Inferior parietal cortex (tissue), 1 donor: ENCODE results near the gene DRAM1.
"Not testable (repeated sequence)": the region's sequence is repeated elsewhere in the genome, so short reads cannot be mapped to it uniquely, and the experiment has no call there.

Experiments used
- DNase-seq: peaks from one replicate; pipeline ENCODE4 v3.0.0-alpha.2; 2016; ENCODE audit errors: extremely low spot score

The DRAM1 gene

DNA sequence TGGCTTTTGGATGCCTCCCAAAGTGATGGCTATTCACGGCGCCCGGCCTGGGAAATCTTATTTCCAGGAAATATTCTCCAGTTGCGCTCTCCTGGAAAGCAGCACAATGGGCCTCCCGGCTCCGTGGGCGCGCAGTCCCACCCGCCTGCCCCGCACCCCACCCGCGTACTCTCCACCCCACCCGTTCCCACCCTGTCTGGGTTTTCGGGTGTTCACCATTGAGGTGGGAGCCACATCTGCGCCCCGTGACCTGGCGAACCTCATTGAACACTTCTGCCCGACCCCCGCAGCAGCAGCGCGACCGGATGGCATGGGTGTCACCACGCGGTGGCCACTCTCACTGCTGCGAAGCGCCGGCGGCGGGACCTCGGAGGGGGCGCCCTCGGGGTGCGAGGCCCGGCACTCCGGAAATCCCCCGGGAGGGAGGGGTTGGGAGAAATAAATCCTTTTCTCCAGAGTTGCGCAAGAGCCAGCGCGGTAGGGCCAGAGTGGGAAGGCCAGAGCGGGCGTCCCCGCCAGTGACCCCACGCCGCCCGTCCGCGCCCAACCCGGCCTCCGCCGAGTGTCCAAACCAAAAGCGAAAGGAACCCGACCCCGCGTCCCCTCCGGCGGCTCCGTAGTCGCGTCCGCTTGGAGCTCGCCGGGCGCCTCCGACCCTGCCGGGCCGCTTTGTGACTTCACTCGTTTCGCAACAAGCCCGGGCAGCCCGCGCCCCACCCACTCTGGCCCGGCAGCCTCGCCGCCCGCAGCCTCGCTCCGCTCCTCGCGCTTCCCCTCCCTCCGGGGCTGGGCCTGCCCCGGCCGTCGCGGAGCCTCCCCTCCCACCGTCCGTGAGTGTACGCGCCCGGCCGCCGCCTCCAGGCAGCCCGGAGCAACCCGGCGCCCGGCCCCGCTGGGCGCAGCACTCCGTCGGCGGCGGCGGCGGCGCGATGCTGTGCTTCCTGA lies at the start of gene DRAM1:
Gene DRAM1, plus strand, starts transcription at position 720 of the 945 bp plus-strand sequence. Its CDS starts 210 bp downstream, at position 930.
- peak; percentile 35 for DNase-seq

DNA sequence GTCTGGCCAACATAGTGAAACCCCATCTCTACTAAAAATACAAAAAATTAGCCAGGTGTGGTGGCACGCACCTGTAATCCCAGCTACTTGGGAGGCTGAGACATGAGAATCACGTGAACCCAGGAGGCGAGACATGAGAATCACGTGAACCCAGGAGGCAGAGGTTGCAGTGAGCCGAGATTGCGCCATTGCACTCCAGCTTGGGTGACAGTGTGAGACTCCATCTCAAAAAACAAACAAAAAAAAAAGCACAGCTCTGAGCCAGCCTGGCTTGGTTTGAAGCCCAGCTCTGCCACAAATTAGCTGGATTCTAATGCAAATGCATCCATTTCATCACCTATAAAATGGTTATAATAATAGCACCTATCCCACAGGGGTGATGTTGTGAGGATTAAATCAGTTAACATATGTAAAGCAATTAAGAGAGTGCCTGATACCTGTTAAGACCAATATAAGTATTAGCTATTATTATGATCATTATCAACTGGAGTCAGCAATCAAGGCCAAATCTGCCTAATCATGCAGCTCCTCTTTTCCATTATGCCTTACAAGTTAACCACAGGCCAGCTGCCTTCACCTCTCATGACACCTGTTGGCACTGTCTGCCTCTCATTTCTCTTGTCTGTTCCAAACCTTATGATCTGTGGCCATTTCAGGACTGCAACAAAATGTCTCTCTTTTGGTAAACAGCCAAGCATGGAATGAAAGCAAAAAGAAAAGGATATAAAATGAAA lies 48.8 kb upstream of the DRAM1 start:
- DNase-seq, result no peak

DNA sequence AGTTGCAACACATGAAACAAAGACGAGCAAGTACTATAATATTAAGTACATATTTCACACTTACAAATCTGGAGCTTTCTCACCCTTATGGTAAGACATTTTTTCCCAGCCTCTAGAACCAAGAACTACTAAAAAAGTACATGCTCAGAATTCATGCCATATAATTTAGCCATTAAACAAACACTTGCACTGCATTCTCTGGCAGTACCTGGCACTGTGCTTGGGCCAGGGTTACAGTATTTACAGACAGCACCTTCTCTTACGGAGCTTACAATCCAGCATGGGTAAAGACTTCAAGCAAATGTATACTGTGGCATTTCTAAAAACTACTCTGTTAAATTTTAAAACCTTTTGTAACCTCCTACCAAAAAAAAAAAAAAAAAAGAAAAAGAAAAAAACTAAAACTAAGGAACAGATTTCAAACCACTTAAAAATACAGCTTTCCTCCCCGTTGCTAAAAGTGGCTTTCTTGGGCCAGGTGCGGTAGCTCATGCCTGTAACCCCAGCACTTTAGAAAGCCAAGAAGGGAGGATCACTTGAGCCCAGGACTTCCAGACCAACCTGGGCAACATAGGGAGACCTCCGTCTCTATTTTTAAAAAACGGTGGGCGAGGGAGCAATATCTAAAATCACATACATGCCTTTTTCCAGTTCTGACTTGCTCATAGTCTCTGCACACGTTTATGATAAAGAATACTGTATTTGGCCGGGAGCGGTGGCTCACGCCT lies 47.6 kb upstream of the DRAM1 start:
- no peak for DNase-seq

- peak; percentile 92 for DNase-seq
These were observed 46.7 kb upstream of the DRAM1 start, which contains the start of gene GNPTAB for GRCh38 chr12:101830367-101831325. TSS of gene GNPTAB (minus strand) at chr12:101830959. CDS start at chr12:101830675, 284 bp downstream.

GRCh38 chr12:101832030-101832429 lies 45.4 kb upstream of the DRAM1 start:
- DNase-seq, result no peak

- no peak for DNase-seq
These were observed 38.6 kb upstream of the DRAM1 start for GRCh38 chr12:101838628-101839323.

DNA sequence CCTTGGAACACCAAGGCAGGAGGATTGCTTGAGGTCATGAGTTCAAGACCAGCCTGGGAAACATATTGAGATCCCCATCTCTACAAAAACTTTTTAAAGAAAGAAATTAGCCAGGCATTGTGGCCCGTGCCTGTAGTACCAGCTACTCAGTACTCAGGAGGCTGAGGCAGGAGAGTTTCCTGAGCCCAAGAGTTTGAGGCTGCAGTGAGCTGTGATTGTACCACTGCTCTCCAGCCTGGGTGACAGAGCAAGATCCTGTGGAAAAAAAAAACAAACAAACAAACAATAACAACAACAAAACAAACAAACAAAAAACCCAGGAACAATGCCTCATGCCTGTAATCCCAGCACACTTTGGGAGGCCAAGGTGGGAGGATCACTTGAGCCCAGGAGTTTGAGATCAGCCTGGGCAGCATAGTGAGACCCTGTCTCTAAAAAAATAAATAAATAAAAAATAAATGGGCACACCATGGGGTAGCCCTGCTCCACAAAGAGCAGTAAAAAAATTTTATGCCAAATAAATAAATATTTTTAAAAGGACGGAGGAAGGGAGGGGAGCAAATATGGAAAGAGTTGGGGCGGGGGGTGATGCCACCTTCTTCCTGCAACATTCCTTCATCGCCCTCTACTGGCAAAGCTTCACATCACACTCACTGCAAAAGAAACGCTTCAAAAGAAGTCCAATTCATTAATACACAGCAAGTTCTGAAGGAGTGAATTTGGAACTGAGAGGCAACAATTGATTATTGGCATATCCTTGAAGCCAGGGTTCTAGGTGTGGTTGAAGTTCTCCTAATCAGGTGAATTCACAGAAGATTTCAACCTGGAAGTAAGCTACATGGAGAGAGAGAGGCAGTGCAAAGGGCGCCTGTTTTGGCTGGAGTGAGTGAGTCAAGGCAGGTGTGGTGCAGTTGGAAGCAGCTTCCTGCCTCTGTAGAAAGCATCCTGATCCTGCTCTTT lies 37.8 kb upstream of the DRAM1 start:
- peak; percentile 80 for DNase-seq

DNA sequence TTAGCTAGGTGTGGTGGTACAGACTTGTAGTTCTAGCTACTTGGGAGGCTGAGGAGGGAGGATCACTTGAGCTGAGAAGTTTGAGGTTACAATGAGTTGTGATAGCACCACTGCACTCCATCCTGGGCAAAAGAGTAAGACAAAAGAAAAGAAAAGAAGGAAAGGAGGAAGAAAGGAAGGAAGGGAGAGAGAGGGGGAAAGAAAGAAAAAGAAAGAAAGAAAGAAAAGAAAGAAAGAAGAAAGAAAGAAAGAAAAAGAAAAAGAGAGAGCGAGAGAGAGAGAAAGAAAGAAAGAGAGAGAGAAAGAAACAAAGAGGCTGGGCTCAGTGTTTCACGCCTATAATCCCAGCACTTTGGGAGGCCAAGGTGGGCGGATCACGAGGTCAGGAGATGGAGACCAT lies 36.3 kb upstream of the DRAM1 start:
- DNase-seq, result no peak

DNA sequence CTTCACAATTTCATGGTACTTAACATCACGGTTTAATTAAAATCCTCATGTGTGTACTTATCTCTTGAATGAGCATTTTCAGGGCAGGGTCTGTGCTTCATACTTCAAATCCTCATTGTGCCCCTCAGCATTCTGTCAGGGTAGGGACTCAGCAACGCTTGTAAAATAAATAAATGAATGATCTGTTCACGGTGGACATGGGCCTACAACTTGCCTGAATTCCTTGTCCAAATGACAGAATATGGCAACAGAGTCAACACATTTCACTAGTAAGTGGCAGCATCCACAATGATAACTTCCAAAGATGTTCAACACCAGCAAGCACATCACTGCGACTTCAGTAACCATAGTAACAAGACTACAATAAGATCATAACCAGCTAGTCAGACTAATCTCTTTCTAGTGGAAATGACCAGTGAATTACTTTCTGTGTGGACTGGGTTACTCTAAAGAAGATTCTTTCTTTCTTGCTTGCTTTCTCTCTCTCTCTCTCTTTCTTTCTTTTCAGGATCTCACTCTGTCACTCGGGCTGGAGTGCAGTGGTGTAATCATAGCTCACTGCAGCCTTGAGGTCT lies 32.2 kb upstream of the DRAM1 start:
- DNase-seq, result no peak

- DNase-seq, result no peak
These were observed 30.1 kb upstream of the DRAM1 start for GRCh38 chr12:101847325-101847724.

GRCh38 chr12:101850199-101850598 lies 27.2 kb upstream of the DRAM1 start:
- DNase-seq, result no peak

DNA sequence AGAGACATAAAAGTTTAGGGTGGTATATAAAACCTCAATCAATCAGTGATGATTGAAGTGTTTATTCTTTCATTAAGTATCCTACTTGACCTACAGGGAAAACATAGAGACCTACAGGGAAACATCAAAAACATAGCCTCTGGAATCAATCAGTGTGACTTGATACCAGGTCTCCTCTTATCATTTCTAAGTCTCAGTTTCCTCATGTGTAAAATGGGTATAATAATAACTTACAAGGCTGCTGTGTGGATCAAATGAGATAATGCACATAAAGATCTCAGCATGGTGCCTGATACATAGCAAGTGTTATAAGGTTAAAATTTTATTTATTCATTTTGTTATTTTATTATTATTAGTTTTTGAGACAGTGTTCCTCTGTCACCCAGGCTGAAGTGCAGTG lies 24.4 kb upstream of the DRAM1 start:
- DNase-seq, result no peak

GRCh38 chr12:101854747-101855146 lies 22.6 kb upstream of the DRAM1 start:
- no peak for DNase-seq

GRCh38 chr12:101855364-101855884 lies 22.0 kb upstream of the DRAM1 start:
- no peak for DNase-seq

GRCh38 chr12:101855976-101856375 lies 21.4 kb upstream of the DRAM1 start:
- no peak for DNase-seq

GRCh38 chr12:101856614-101857013 lies 20.8 kb upstream of the DRAM1 start:
- DNase-seq, result not testable (repeated sequence)

- DNase-seq, result no peak
These were observed 20.3 kb upstream of the DRAM1 start for GRCh38 chr12:101857043-101857558.

- DNase-seq, result no peak
These were observed 19.0 kb upstream of the DRAM1 start for GRCh38 chr12:101858361-101858760.
